OCI-LY1 (cell line): ENCODE results near the gene STK39.

Experiments
- H2AFZ ChIP-seq: fragments of 200-600 bp; sonication (generic), shearing (Covaris generic); 2 replicates; pipeline ENCODE4 v1.6.0; 2014; ENCODE audit warnings: antibody characterized with exemption, mild to moderate bottlenecking, low read length
- H3F3A ChIP-seq: fragments of 200-600 bp; sonication (generic), shearing (Covaris generic); 2 replicates; pipeline ENCODE4 v1.6.0; 2014; ENCODE audit warnings: mild to moderate bottlenecking, antibody characterized with exemption, low read length, moderate library complexity; ENCODE audit not compliant: insufficient read depth
- H3K27ac ChIP-seq: fragments of 200-600 bp; sonication (generic); 2 replicates; pipeline ENCODE4 v1.5.1; 2014; ENCODE audit warnings: low read length, mixed run types, mild to moderate bottlenecking, low read depth; ENCODE audit not compliant: poor library complexity, severe bottlenecking
- H3K27me3 ChIP-seq: fragments of 200-600 bp; sonication (generic); 2 replicates; pipeline ENCODE4 v1.6.0; 2014; ENCODE audit warnings: antibody characterized with exemption, mild to moderate bottlenecking, low read length, moderate library complexity; ENCODE audit not compliant: insufficient read depth
- H3K36me3 ChIP-seq: fragments of 200-600 bp; sonication (generic); 2 replicates; pipeline ENCODE4 v1.6.1; 2014; ENCODE audit warnings: mild to moderate bottlenecking, antibody characterized with exemption, low read length, moderate library complexity, mixed read lengths; ENCODE audit not compliant: insufficient read depth
- H3K4me1 ChIP-seq: fragments of 200-600 bp; sonication (generic); 2 replicates; pipeline ENCODE4 v1.5.1; 2014; ENCODE audit warnings: mild to moderate bottlenecking, low read length, moderate library complexity; ENCODE audit not compliant: insufficient read depth, severe bottlenecking
- H3K4me2 ChIP-seq: fragments of 200-600 bp; sonication (generic), shearing (Covaris generic); 2 replicates; pipeline ENCODE4 v1.6.1; 2014; ENCODE audit warnings: low read length
- H3K4me3 ChIP-seq: fragments of 200-600 bp; sonication (generic); 2 replicates; pipeline ENCODE4 v1.5.1; 2014; ENCODE audit warnings: low read length, low read depth, mild to moderate bottlenecking, mixed read lengths; ENCODE audit not compliant: poor library complexity, severe bottlenecking
- H3K79me2 ChIP-seq: fragments of 200-600 bp; shearing (Covaris generic); 2 replicates; pipeline ENCODE4 v1.6.1; 2016; ENCODE audit warnings: mixed run types, low read length, mixed read lengths; ENCODE audit not compliant: insufficient read depth
- H3K9ac ChIP-seq: fragments of 200-600 bp; sonication (generic), shearing (Covaris generic); 2 replicates; pipeline ENCODE4 v1.6.1; 2014; ENCODE audit warnings: mild to moderate bottlenecking, low read length, mixed read lengths
- H3K9me2 ChIP-seq: fragments of 200-600 bp; sonication (generic), shearing (Covaris generic); 2 replicates; pipeline ENCODE4 v1.6.1; 2014; ENCODE audit warnings: low read depth, mild to moderate bottlenecking, low read length, mixed read lengths
- H3K9me3 ChIP-seq: fragments of 200-600 bp; shearing (Covaris generic); 2 replicates; pipeline ENCODE4 v1.6.1; 2014; ENCODE audit warnings: low read length, mixed read lengths
- H4K20me1 ChIP-seq: fragments of 200-600 bp; sonication (generic), shearing (Covaris generic); 2 replicates; pipeline ENCODE4 v1.6.0; 2016; ENCODE audit warnings: mild to moderate bottlenecking, low read length; ENCODE audit not compliant: insufficient read depth
- EZH2 ChIP-seq: fragments of 200-600 bp; sonication (generic), shearing (Covaris generic); IDR thresholded peaks from 2 replicates; pipeline ENCODE4 v1.8.0; 2017; ENCODE audit warnings: borderline replicate concordance, mixed run types, mild to moderate bottlenecking, antibody characterized with exemption, low read length, moderate library complexity, mixed read lengths
- TF ChIP-seq, protein P1 (sequence below): fragments of 200-600 bp; sonication (generic), shearing (Covaris generic); IDR thresholded peaks from 2 replicates; pipeline ENCODE4 v1.5.1; 2017; ENCODE audit warnings: mild to moderate bottlenecking, antibody characterized with exemption, low read length, moderate library complexity, mixed read lengths

The STK39 gene

GRCh38 chr2:167942366-167943081 lies 304.9 kb downstream of the STK39 start:
- Histone ChIP-seq H3K9me2 (no peaks in the 10 kb centered on the region), H3K79me2 (no peaks in the 10 kb centered on the region), H3K9me3 (no peaks in the 10 kb centered on the region), H3K27me3 (no peaks in the 10 kb centered on the region), H3K4me3 (no peak overlapping the region), H3F3A (no peaks in the 10 kb centered on the region), H2AFZ (no peak overlapping the region), H3K4me1 (no peaks in the 10 kb centered on the region), H3K36me3 (no peaks in the 10 kb centered on the region), H4K20me1 (no peaks in the 10 kb centered on the region), H3K27ac (no peak overlapping the region), H3K9ac (no peak overlapping the region), H3K4me2 (no peak overlapping the region)
- TF ChIP-seq, protein P1, sequence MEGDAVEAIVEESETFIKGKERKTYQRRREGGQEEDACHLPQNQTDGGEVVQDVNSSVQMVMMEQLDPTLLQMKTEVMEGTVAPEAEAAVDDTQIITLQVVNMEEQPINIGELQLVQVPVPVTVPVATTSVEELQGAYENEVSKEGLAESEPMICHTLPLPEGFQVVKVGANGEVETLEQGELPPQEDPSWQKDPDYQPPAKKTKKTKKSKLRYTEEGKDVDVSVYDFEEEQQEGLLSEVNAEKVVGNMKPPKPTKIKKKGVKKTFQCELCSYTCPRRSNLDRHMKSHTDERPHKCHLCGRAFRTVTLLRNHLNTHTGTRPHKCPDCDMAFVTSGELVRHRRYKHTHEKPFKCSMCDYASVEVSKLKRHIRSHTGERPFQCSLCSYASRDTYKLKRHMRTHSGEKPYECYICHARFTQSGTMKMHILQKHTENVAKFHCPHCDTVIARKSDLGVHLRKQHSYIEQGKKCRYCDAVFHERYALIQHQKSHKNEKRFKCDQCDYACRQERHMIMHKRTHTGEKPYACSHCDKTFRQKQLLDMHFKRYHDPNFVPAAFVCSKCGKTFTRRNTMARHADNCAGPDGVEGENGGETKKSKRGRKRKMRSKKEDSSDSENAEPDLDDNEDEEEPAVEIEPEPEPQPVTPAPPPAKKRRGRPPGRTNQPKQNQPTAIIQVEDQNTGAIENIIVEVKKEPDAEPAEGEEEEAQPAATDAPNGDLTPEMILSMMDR = no peak
- no peak for TF ChIP-seq EZH2

GRCh38 chr2:167941604-167942003 lies 305.8 kb downstream of the STK39 start:
- Histone ChIP-seq H3K9me3 (no peaks in the 10 kb centered on the region), H3K4me2 (no peak overlapping the region), H3K4me1 (no peaks in the 10 kb centered on the region), H3F3A (no peaks in the 10 kb centered on the region), H3K36me3 (no peaks in the 10 kb centered on the region), H3K4me3 (no peak overlapping the region), H3K79me2 (no peaks in the 10 kb centered on the region), H2AFZ (no peak overlapping the region), H3K9me2 (no peaks in the 10 kb centered on the region), H3K27me3 (no peaks in the 10 kb centered on the region), H3K27ac (no peak overlapping the region), H3K9ac (no peak overlapping the region), H4K20me1 (no peaks in the 10 kb centered on the region)
- TF ChIP-seq, protein P1 = no peak
- no peak for TF ChIP-seq EZH2

DNA sequence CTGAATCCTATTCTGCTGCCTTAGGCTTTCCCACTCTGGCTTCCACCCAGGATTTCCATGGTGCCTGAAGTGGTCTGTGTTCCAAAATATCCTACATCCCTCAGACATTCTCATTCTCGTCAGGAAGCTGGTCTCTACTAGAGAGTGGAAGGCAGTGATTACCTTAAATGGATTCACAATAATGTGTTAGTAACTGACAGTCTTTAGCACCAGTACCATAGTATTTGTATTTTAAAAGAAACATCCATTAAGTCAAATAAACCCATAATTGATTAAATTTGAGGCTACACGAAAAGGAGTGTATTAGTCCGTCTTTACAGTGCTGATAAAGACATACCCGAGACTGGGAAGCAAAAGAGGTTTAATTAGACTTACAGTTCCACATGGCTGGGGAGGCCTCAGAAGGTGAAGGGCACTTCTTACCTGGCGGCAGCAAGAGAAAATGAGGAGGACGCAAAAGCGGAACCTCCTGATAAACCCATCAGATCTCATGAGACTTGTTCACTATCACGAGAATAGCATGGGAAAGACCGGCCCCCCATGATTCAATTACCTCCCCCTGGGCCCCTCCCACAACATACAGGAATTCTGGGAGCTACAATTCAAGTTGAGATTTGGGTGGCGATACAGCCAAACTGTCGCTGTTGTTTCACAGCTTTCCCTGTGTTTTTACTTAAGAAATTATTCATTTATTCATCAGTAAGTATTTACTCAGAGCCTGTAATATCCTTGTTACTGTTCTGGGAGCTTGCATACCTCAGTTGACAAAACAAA lies 306.5 kb downstream of the STK39 start:
- H3K9me2 ChIP-seq = no peaks in the 10 kb centered on the region
- no peaks in the 10 kb centered on the region for H3K79me2 ChIP-seq
- no peak overlapping the region for H2AFZ ChIP-seq
- no peak overlapping the region for H3K27ac ChIP-seq
- H4K20me1 ChIP-seq = no peaks in the 10 kb centered on the region
- H3F3A ChIP-seq = no peaks in the 10 kb centered on the region
- TF ChIP-seq, protein P1 = no peak
- TF ChIP-seq EZH2 = no peak
- no peak overlapping the region for H3K9ac ChIP-seq
- no peaks in the 10 kb centered on the region for H3K9me3 ChIP-seq
- no peak overlapping the region for H3K4me2 ChIP-seq
- no peaks in the 10 kb centered on the region for H3K36me3 ChIP-seq
- H3K27me3 ChIP-seq = no peaks in the 10 kb centered on the region
- no peak overlapping the region for H3K4me3 ChIP-seq
- H3K4me1 ChIP-seq = no peaks in the 10 kb centered on the region
